ENCODE measurements around the gene LMBRD1.

DNA sequence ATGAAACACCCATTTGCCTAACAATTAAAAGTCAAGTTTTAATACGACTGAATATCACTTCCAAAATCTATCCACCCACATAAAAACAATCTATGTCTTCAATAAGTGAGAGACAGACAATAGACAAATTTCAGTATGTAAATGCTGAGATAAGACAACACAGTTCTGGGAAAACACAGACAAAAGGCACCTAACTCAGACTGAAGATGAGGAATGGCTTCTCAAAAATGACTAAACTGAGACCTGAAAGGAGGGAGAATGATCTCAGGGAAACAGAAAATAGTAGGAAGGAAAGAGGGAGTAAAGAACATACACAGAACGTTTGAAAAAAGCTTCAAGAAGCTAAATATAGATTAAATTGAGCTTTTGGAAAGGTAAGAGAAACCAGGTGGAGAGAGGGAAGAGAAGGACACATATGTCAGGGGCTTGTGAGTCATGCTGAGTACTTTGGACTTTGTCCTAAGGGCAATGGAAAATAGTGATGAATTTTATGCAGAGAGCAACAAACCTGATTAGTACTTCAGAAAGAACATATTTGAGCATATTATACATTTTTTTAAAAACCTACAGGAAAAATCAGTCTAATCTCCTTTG is 16.1 kb downstream of the LMBRD1 start:
- TF ChIP-seq, protein P1, sequence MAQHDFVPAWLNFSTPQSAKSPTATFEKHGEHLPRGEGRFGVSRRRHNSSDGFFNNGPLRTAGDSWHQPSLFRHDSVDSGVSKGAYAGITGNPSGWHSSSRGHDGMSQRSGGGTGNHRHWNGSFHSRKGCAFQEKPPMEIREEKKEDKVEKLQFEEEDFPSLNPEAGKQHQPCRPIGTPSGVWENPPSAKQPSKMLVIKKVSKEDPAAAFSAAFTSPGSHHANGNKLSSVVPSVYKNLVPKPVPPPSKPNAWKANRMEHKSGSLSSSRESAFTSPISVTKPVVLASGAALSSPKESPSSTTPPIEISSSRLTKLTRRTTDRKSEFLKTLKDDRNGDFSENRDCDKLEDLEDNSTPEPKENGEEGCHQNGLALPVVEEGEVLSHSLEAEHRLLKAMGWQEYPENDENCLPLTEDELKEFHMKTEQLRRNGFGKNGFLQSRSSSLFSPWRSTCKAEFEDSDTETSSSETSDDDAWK (CRISPR knock-in tag; IDR thresholded peaks at IDR 0.05), result no peak
- no peak for TF ChIP-seq MYNN (CRISPR knock-in tag; IDR thresholded peaks at IDR 0.05; ENCODE audit: low read depth)
- TF ChIP-seq CHD2 (IDR thresholded peaks at IDR 0.05; ENCODE audit: low read depth, low read length), result no peak
- TF ChIP-seq NFATC3 (CRISPR knock-in tag; IDR thresholded peaks at IDR 0.05), result no peak
- no peak for TF ChIP-seq MEIS2 (CRISPR knock-in tag; IDR thresholded peaks at IDR 0.05)
- TF ChIP-seq DNMT1 (CRISPR knock-in tag; IDR thresholded peaks at IDR 0.05), result no peak

Data from HepG2 (cell line).